ENCODE data around the gene ABI3BP. TPM values are rescaled to one million over a fixed set of nuclear protein-coding genes. Genes with fewer than 3 reads are reported as not detected.

ABI3BP gene
- total RNA-seq, 1 experiment from 2014 or later: 0.28 TPM

DNA sequence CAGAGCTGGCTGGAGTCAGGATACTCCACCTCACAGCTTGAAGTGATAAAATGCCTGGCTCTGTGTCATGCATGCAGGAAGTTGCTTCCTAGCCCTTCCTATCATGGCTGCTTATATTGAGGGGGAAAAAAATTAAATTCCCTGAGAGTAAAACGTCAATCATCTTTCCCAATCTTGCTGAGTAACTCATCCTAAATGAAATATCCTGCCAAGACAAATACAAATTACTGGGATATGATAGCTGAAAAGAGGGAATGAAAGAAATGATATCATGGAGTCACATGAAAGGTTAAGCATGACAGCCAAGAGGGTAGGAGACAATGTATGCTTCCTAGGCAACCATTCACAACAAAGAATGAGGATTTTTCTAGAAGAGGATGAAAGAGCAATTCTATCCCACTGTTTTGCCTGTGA is 110.6 kb downstream of the ABI3BP start:
- H4K8ac ChIP-seq (replicated peaks; ENCODE audit: insufficient read length, low read depth, low read length): no peak overlapping the region
- H3K56ac ChIP-seq (ENCODE audit: insufficient read length, low read depth, low read length): no peak overlapping the region
- no peak overlapping the region for H3K4me2 ChIP-seq (ENCODE audit: insufficient read depth, insufficient read length, low read length)
- no peak overlapping the region for H2BK20ac ChIP-seq (ENCODE audit: low read depth, low read length, poor library complexity, severe bottlenecking)
- no peaks in the 10 kb centered on the region for H3K27me3 ChIP-seq (ENCODE audit: insufficient read depth, low read length)
- H2AFZ ChIP-seq (ENCODE audit: low read length): no peak overlapping the region
- no peaks in the 10 kb centered on the region for H3K36me3 Mint-ChIP-seq (ENCODE audit: insufficient read depth in 1 of 3, low read depth in 3 of 3)
- no peak overlapping the region for H4K91ac ChIP-seq (ENCODE audit: insufficient read length, low read depth, low read length)
- H2BK15ac ChIP-seq (ENCODE audit: low read depth, low read length): no peak overlapping the region
- no peak overlapping the region for H3K4ac ChIP-seq (ENCODE audit: low read depth, low read length)
- no peak overlapping the region for H2BK5ac ChIP-seq (ENCODE audit: insufficient read length, low read length)
- no peak overlapping the region for H2BK120ac ChIP-seq (ENCODE audit: low read depth, low read length, poor library complexity, severe bottlenecking)
- no peaks in the 10 kb centered on the region for H3K9me3 Mint-ChIP-seq
- no peak overlapping the region for H3K23ac ChIP-seq (ENCODE audit: insufficient read length, low read depth, low read length)
- no peak overlapping the region for H3K27ac Mint-ChIP-seq
- H4K20me1 ChIP-seq (ENCODE audit: control insufficient read depth, insufficient read depth, insufficient read length): no peaks in the 10 kb centered on the region
- no peak overlapping the region for H3K18ac ChIP-seq (ENCODE audit: insufficient read length, low read depth, low read length)
- no peaks in the 10 kb centered on the region; a peak in 2 of 4 replicates for H3K4me1 Mint-ChIP-seq
- no peak overlapping the region for H3K14ac ChIP-seq (ENCODE audit: insufficient read depth, low read length)
- H2AK5ac ChIP-seq (ENCODE audit: insufficient read length, low read length): no peak overlapping the region
- no peaks in the 10 kb centered on the region for H3K9me3 ChIP-seq (ENCODE audit: control insufficient read depth, low read depth, low read length)
- H3K4me3 Mint-ChIP-seq: no peak overlapping the region
- no peaks in the 10 kb centered on the region for H3K79me1 ChIP-seq (ENCODE audit: insufficient read depth, low read depth, low read length, poor library complexity, severe bottlenecking)
- H3K27ac ChIP-seq (ENCODE audit: insufficient read length, low read depth, low read length): no peak overlapping the region
- no peaks in the 10 kb centered on the region for H3K4me1 ChIP-seq (ENCODE audit: insufficient read depth, low read length)
- no CpG with 5 or more reads among the region's 1 CpG for WGBS (ENCODE audit: extremely low coverage, insufficient read length, low lambda C conversion rate)
- H3K9ac ChIP-seq (ENCODE audit: extremely low read depth, insufficient read length, low read length): no peak overlapping the region
- no peak overlapping the region for H4K5ac ChIP-seq (ENCODE audit: insufficient read length, low read depth, low read length)
- H3K23me2 ChIP-seq (ENCODE audit: insufficient read length, low read depth, low read length, poor library complexity, severe bottlenecking): no peaks in the 10 kb centered on the region
- DNase-seq: no peak
- no peaks in the 10 kb centered on the region for H3K27me3 Mint-ChIP-seq (ENCODE audit: low read depth)
- TF ChIP-seq, protein P1, sequence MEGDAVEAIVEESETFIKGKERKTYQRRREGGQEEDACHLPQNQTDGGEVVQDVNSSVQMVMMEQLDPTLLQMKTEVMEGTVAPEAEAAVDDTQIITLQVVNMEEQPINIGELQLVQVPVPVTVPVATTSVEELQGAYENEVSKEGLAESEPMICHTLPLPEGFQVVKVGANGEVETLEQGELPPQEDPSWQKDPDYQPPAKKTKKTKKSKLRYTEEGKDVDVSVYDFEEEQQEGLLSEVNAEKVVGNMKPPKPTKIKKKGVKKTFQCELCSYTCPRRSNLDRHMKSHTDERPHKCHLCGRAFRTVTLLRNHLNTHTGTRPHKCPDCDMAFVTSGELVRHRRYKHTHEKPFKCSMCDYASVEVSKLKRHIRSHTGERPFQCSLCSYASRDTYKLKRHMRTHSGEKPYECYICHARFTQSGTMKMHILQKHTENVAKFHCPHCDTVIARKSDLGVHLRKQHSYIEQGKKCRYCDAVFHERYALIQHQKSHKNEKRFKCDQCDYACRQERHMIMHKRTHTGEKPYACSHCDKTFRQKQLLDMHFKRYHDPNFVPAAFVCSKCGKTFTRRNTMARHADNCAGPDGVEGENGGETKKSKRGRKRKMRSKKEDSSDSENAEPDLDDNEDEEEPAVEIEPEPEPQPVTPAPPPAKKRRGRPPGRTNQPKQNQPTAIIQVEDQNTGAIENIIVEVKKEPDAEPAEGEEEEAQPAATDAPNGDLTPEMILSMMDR (conservative IDR thresholded peaks at IDR 0.05): no peak
- H2BK12ac ChIP-seq (ENCODE audit: insufficient read length, low read depth, low read length): no peak overlapping the region
- H3K79me2 ChIP-seq (ENCODE audit: insufficient read depth, low read length): no peaks in the 10 kb centered on the region
- H3T11ph ChIP-seq (ENCODE audit: low read length): no peak overlapping the region

Data from H9 (cell line).